Common myeloid progenitor, CD34-positive (primary cell): ENCODE measurements around the gene UCN2.

Experiments used
- CTCF ChIA-PET: fragments of 350-600 bp; sonication (Branson Sonifier 250); formaldehyde crosslinking; loops from one replicate; lab custom pipeline; 2021; ENCODE audit warnings: antibody characterized with exemption; lab: Charles Lee
- POLR2A ChIA-PET: fragments of 350-600 bp; sonication (Branson Sonifier 250); formaldehyde crosslinking; loops from one replicate; lab custom pipeline; 2021; ENCODE audit warnings: antibody characterized with exemption; lab: Charles Lee
- DNase-seq, 3 donors: peaks; one replicate each; pipeline versions ENCODE4 v3.0.0 to v3.0.0-alpha.2; 2013
- H3K27ac ChIP-seq, 2 experiments: 1 replicate in 1 of 2; 2 replicates in 1 of 2; pipeline ENCODE4 v1.7.0; 2013; ENCODE audit warnings: inconsistent platforms in 2 of 2, low read length in 2 of 2, mild to moderate bottlenecking in 2 of 2, low read depth in 1 of 2, moderate library complexity in 1 of 2; ENCODE audit not compliant: severe bottlenecking in 2 of 2, insufficient read depth in 1 of 2, poor library complexity in 1 of 2
- H3K27me3 ChIP-seq, 5 experiments: replicated peaks in 2 of 5; 1 replicate in 3 of 5; 2 replicates in 2 of 5; pipeline versions ENCODE4 v1.6.1 to v1.7.0; 2013; ENCODE audit warnings: low read length in 4 of 5, mild to moderate bottlenecking in 2 of 5, moderate library complexity in 2 of 5, inconsistent platforms in 1 of 5; ENCODE audit not compliant: insufficient read depth in 5 of 5, control insufficient read depth in 4 of 5
- H3K36me3 ChIP-seq, 4 experiments: 1 replicate in 2 of 4; 2 replicates in 2 of 4; pipeline versions ENCODE4 v1.6.1 to v1.7.0; 2013; ENCODE audit warnings: low read length in 3 of 4, control low read depth in 1 of 4, mild to moderate bottlenecking in 1 of 4; ENCODE audit not compliant: control insufficient read depth in 4 of 4, insufficient read depth in 4 of 4
- H3K4me1 ChIP-seq, 4 experiments: 1 replicate in 3 of 4; 2 replicates in 1 of 4; pipeline versions ENCODE4 v1.6.1 to v1.7.1; 2013; ENCODE audit warnings: low read length in 3 of 4, mild to moderate bottlenecking in 3 of 4, control low read depth in 1 of 4, inconsistent platforms in 1 of 4, moderate library complexity in 1 of 4; ENCODE audit not compliant: control insufficient read depth in 4 of 4, insufficient read depth in 4 of 4; ENCODE audit errors: control extremely low read depth in 1 of 4
- H3K4me3 ChIP-seq, 7 experiments: 1 replicate in 4 of 7; 2 replicates in 3 of 7; pipeline versions ENCODE4 v1.5.1 to v1.7.0; 2013; ENCODE audit warnings: mild to moderate bottlenecking in 7 of 7, low read length in 6 of 7, moderate library complexity in 6 of 7, inconsistent platforms in 2 of 7, low read depth in 2 of 7, control low read depth in 1 of 7; ENCODE audit not compliant: insufficient read depth in 4 of 7, control insufficient read depth in 1 of 7; ENCODE audit errors: extremely low read depth in 1 of 7
- H3K9me3 ChIP-seq, 5 experiments: 1 replicate in 4 of 5; 2 replicates in 1 of 5; pipeline versions ENCODE4 v1.6.1 to v1.7.1; 2013; ENCODE audit warnings: low read length in 4 of 5, mild to moderate bottlenecking in 2 of 5, inconsistent platforms in 1 of 5, low read depth in 1 of 5, moderate library complexity in 1 of 5; ENCODE audit not compliant: control insufficient read depth in 4 of 5, insufficient read depth in 2 of 5; ENCODE audit errors: control extremely low read depth in 1 of 5
- WGBS: methylation state at CpG from one replicate; pipeline ENCODE4 v1.1.5; 2013; ENCODE audit not compliant: insufficient coverage; 5-methylcytosine and 5-hydroxymethylcytosine counted together

The UCN2 gene

GRCh38 chr3:48562367-48563095 is 1.1 kb downstream of the UCN2 start:
- 96% methylated on average over 16 of the region's 20 CpGs for WGBS
- no peaks in the 10 kb centered on the region for H3K9me3 ChIP-seq
- POLR2A ChIA-PET, result no interaction called here
- no peak overlapping the region for H3K4me3 ChIP-seq
- H3K27ac ChIP-seq, result no peak overlapping the region
- no peaks in the 10 kb centered on the region for H3K27me3 ChIP-seq
- H3K4me1 ChIP-seq, result peaks cover 4 to 59% (median 28%) of the 10 kb centered on the region in 4 experiments
- DNase-seq, result no peak
- CTCF ChIA-PET, result interaction anchor here (6.4 kb wide), 1 partner anchor 14 kb away, joined by 32 read pairs; no protein-coding TSS in a partner anchor
- no peaks in the 10 kb centered on the region for H3K36me3 ChIP-seq

- Histone ChIP-seq H3K27me3 (no peaks in the 10 kb centered on the region), H3K27ac (no peak overlapping the region), H3K9me3 (no peaks in the 10 kb centered on the region), H3K36me3 (no peaks in the 10 kb centered on the region), H3K4me3 (peak overlapping the region in 6 of 7 experiments; percentile 30 to 71 (median 48)), H3K4me1 (peaks cover 4 to 67% (median 34%) of the 10 kb centered on the region in 4 experiments)
- CTCF ChIA-PET, result interaction anchor here (1.3 to 6.4 kb wide), 4 partner anchors 12 to 161 kb away, joined by 3 to 32 read pairs (median 6); no protein-coding TSS in a partner anchor
- POLR2A ChIA-PET, result interaction anchor here (0.5 kb wide), 1 partner anchor 114 kb away, joined by 3 read pairs; no protein-coding TSS in a partner anchor
- 31% methylated on average over 20 of the region's 21 CpGs for WGBS
- DNase-seq, result peak; percentile 37 to 66 (median 61)
These were observed 2.4 kb downstream of the UCN2 start for GRCh38 chr3:48561045-48561736.

DNA sequence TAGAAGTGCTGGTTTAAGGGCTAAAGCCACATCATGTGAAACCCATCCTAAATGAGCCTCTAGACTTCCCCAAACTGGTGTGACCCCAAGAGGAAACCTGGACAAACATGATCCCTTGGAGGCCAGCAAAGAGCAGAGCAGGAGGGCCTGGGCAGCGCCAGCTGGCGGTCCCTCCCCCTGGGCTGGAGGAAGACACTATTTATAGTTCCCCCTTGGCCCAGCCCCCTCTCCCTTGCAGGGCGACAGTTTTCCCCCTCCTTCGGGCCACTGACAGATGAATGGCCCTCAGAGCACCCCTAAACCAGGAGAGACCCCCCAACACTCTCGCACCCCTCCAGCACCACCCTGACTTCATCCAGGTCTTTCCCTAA is 2.9 kb downstream of the UCN2 start:
- H3K27ac ChIP-seq, result no peak overlapping the region
- no peaks in the 10 kb centered on the region for H3K36me3 ChIP-seq
- H3K9me3 ChIP-seq, result no peaks in the 10 kb centered on the region
- H3K4me1 ChIP-seq, result peaks cover 4 to 66% (median 37%) of the 10 kb centered on the region in 4 experiments
- no peak for DNase-seq
- 6% methylated on average over 3 of the region's 5 CpGs for WGBS
- no peaks in the 10 kb centered on the region for H3K27me3 ChIP-seq
- POLR2A ChIA-PET, result interaction anchor here (0.5 to 0.6 kb wide), 3 partner anchors 111 to 294 kb away, joined by 3 to 7 read pairs (median 4); no protein-coding TSS in a partner anchor
- peak overlapping the region in 6 of 7 experiments; percentile 30 to 71 (median 48) for H3K4me3 ChIP-seq
- CTCF ChIA-PET, result interaction anchor here (1.3 to 6.4 kb wide), 4 partner anchors 12 to 160 kb away, joined by 3 to 32 read pairs (median 6); no protein-coding TSS in a partner anchor

- H3K4me1 ChIP-seq, result peaks cover 4 to 68% (median 40%) of the 10 kb centered on the region in 4 experiments
- ChIA-PET CTCF (interaction anchor here (0.7 to 6.4 kb wide), 12 partner anchors 10 to 287 kb away, joined by 3 to 32 read pairs (median 4); partner anchors contain the start of gene SLC26A6), POLR2A (no interaction called here)
- H3K4me3 ChIP-seq, result no peak overlapping the region
- no peaks in the 10 kb centered on the region for H3K36me3 ChIP-seq
- H3K9me3 ChIP-seq, result no peaks in the 10 kb centered on the region
- H3K27me3 ChIP-seq, result no peaks in the 10 kb centered on the region
- no peak overlapping the region for H3K27ac ChIP-seq
- DNase-seq, result no peak
- WGBS, result 63% methylated on average over 5 of the region's 6 CpGs
These were observed 5.0 kb downstream of the UCN2 start for GRCh38 chr3:48558493-48559134.

DNA sequence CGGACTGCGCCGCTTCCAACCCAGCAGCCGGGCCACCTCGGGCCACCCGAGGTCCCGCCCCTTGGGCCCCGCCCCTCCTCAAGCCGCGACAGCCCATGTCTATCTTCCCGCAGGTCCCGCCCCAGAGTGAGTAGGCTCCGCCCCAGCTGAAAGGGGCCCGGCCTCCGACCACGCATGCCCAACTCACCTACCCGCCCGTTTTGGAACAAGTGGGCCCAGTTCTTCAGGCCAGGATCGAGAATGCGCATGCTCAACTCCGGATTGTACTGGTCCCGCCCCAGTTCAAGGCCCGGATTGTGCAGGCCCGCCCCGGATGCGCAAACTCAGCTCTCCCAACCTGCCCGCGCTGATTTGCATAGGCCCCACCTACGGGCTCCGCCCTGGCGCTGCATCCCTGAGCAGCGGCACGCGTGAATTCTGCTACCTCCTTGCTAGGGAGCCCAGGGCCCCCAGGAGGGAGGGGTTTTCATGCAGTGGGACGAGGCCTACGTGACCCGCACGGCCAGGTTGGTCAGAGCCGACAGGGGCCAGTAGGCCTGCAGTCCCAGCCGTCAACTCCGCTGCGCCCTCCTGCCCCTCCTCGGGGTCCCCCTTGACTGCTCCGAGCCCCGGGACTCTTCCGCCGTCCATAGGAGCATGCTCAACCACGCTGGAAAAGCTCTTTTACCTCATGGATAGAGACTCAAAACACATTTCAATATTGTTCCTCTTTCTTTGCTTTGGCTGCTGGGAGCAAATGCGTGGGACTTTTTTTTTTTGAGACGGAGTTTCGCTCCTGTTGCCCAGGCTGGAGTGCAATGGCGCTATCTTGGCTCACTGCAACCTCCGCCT is 6.6 kb downstream of the UCN2 start, which contains the start of gene PFKFB4:
PFKFB4 (minus strand) TSS at position 8 of the 831 bp plus-strand sequence. CDS start 26 bp downstream, outside the sequence.
- peak within 1 kb of the TSS in 1 of 2 experiments; percentile 66 for H3K27ac ChIP-seq
- no peaks in the 10 kb centered on the region for H3K9me3 ChIP-seq
- CTCF ChIA-PET, result interaction anchor here (1.0 to 6.4 kb wide), 4 partner anchors 8 to 100 kb away, joined by 3 to 32 read pairs (median 4); no protein-coding TSS in a partner anchor
- H3K4me3 ChIP-seq, result peak within 1 kb of the TSS; percentile 40 to 86 (median 73)
- peak; percentile 99 for DNase-seq
- WGBS, result 0% methylated on average over 44 of the region's 53 CpGs
- peaks cover 4 to 74% (median 54%) of the 10 kb centered on the region in 4 experiments for H3K4me1 ChIP-seq
- POLR2A ChIA-PET, result interaction anchor here (1.4 kb wide), 1 partner anchor 14 kb away, joined by 4 read pairs; no protein-coding TSS in a partner anchor
- no peaks in the 10 kb centered on the region for H3K36me3 ChIP-seq
- no peaks in the 10 kb centered on the region for H3K27me3 ChIP-seq
